SU-DHL-6 (cell line): ENCODE measurements around the gene APOL6.

Experiments
- H2AFZ ChIP-seq: fragments of 200-600 bp; sonication (generic); 2 replicates; pipeline ENCODE4 v1.6.1; 2014; ENCODE audit warnings: low read depth, mild to moderate bottlenecking, moderate library complexity, mixed read lengths, antibody characterized with exemption, low read length; ENCODE audit not compliant: severe bottlenecking
- H3F3A ChIP-seq: fragments of 200-600 bp; shearing (Covaris generic); 2 replicates; pipeline ENCODE4 v1.6.0; 2016; ENCODE audit warnings: antibody characterized with exemption, mild to moderate bottlenecking; ENCODE audit not compliant: insufficient read depth
- H3K27ac ChIP-seq: fragments of 200-600 bp; sonication (generic); 2 replicates; pipeline ENCODE4 v1.5.1; 2016; ENCODE audit warnings: low read depth, mild to moderate bottlenecking, low read length, moderate library complexity, mixed read lengths
- H3K27me3 ChIP-seq: fragments of 200-600 bp; sonication (generic), shearing (Covaris generic); 2 replicates; pipeline ENCODE4 v1.6.0; 2014; ENCODE audit warnings: mild to moderate bottlenecking, low read length
- H3K36me3 ChIP-seq: fragments of 200-600 bp; sonication (generic); 2 replicates; pipeline ENCODE4 v1.6.1; 2014; ENCODE audit warnings: mild to moderate bottlenecking, low read length, mixed read lengths
- H3K4me2 ChIP-seq: fragments of 300-600, 200-600 bp; shearing (Covaris generic), sonication (generic); 2 replicates; pipeline ENCODE4 v1.6.0; 2014; ENCODE audit warnings: low read length, low read depth, mild to moderate bottlenecking; ENCODE audit not compliant: poor library complexity, severe bottlenecking
- H3K4me3 ChIP-seq: fragments of 200-600 bp; sonication (generic); 2 replicates; pipeline ENCODE4 v1.5.1; 2014; ENCODE audit warnings: antibody characterized with exemption, low read length, mild to moderate bottlenecking, mixed read lengths; ENCODE audit not compliant: insufficient read depth, poor library complexity, severe bottlenecking
- H3K79me2 ChIP-seq: fragments of 200-600 bp; sonication (generic); 2 replicates; pipeline ENCODE4 v1.6.1; 2014; ENCODE audit warnings: mild to moderate bottlenecking, low read length, moderate library complexity; ENCODE audit not compliant: insufficient read depth
- H3K9ac ChIP-seq: fragments of 200-600 bp; sonication (generic); 2 replicates; pipeline ENCODE4 v1.7.0; 2014; ENCODE audit warnings: mild to moderate bottlenecking, low read length
- H3K9me2 ChIP-seq: fragments of 200-600 bp; sonication (generic); replicated peaks from 2 replicates; pipeline ENCODE4 v1.6.1; 2014; ENCODE audit warnings: low read length; ENCODE audit not compliant: insufficient read depth
- H3K9me3 ChIP-seq: fragments of 200-600 bp; sonication (generic); 2 replicates; pipeline ENCODE4 v1.6.1; 2014; ENCODE audit warnings: low read length, mixed read lengths; ENCODE audit not compliant: insufficient read depth
- H4K20me1 ChIP-seq: fragments of 200-600 bp; sonication (generic); 2 replicates; pipeline ENCODE4 v1.6.1; 2014; ENCODE audit warnings: low read depth, mild to moderate bottlenecking, antibody characterized with exemption, low read length, moderate library complexity, mixed read lengths
- EZH2phosphoT487 ChIP-seq: fragments of 200-600 bp; sonication (generic), shearing (Covaris generic); conservative IDR thresholded peaks from 2 replicates; pipeline ENCODE4 v1.6.1; 2018; ENCODE audit warnings: mild to moderate bottlenecking, antibody characterized with exemption, low read length, moderate library complexity, mixed read lengths
- TF ChIP-seq, protein P1 (sequence below): fragments of 200-600 bp; sonication (generic); IDR thresholded peaks from one replicate; pipeline ENCODE4 v1.5.1; 2017; ENCODE audit warnings: antibody characterized with exemption, mild to moderate bottlenecking, low read length, moderate library complexity; ENCODE audit not compliant: insufficient read depth, poor library complexity, severe bottlenecking

APOL6 gene

DNA sequence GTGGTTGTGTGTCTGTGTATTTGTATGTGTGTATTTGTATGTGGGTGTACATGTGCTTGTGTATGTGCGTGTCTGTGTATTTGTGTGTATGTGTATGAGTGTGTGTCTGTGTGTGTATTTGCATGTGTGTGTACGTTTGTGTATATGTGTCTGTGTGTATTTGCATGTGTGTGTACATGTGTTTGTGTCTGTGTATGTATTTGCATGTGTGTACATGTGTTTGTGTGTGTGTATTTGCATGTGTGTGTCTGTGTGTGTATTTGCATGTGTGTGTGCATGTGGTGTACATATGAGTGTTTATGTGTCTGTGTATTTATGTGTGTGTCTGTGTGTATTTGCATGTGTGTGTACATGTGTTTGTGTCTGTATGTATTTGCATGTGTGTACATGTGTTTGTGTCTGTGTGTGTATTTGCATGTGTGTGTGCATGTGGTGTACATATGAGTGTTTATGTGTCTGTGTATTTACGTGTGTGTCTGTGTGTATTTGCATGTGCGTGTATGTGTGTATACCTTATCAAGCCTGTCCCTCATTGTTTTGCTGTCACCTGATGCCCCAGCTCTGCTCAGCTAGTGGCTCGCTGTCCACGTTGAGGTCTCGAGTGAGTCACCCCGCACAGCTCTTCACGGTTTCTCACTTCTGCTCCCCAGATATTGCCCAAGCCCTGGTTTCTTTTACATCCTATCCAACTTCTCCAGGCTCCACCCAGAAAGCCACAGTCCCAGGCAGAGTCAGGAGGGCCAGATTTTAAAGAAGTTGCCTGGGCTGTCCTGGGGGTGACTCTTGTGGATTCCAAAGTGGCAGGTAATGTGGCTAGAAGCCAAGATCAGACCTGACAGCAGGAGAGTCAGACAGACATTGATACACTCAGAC is 46.3 kb upstream of the APOL6 start:
- no peak overlapping the region for H3K27ac ChIP-seq
- no peaks in the 10 kb centered on the region for H4K20me1 ChIP-seq
- H3F3A ChIP-seq = no peaks in the 10 kb centered on the region
- no peaks in the 10 kb centered on the region for H3K36me3 ChIP-seq
- H3K9me3 ChIP-seq = no peaks in the 10 kb centered on the region
- TF ChIP-seq EZH2phosphoT487 = no peak
- H3K79me2 ChIP-seq = no peaks in the 10 kb centered on the region
- no peak overlapping the region for H3K4me2 ChIP-seq
- H3K27me3 ChIP-seq = no peaks in the 10 kb centered on the region
- H2AFZ ChIP-seq = no peak overlapping the region
- no peak overlapping the region for H3K4me3 ChIP-seq
- no peak overlapping the region for H3K9ac ChIP-seq
- no peaks in the 10 kb centered on the region for H3K9me2 ChIP-seq

DNA sequence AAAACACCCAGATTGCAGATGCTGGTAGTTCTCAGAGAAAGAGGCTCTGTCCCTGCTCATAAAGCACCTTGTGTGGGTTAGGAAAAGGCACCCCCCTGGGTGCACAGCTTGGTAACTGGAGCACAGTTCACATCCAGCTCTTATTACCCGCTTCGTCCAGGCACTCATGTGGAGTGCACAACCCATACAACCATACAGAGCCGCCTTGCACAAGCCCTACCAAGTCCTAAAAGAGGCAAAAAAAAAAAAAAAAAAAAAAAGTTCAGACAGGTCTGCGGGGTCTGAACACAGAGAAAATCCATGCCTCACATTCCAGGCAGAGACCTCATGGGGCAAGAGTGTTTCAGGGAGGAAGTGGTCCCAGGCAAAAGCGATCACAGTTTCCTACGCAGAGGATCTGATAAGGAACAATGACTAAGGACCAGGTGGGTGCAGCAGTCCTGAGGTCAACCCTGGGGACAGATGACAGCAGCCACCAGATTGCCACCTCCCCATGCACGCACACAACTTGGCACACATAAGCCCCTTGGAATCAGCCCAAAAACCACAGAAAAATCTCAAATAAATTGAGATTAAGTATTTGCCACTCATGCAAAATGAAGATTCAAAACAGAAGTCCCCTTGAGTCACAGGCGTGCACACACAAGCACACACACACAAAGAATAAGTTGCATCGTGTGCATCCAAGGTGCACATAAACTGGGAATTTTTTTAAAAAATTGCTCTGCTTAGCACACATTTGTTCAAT is 43.5 kb upstream of the APOL6 start:
- H3K9me3 ChIP-seq = no peaks in the 10 kb centered on the region
- H3K27ac ChIP-seq = no peak overlapping the region
- H3K9me2 ChIP-seq = no peaks in the 10 kb centered on the region
- H3F3A ChIP-seq = no peaks in the 10 kb centered on the region
- no peak overlapping the region for H3K4me2 ChIP-seq
- H3K4me3 ChIP-seq = no peak overlapping the region
- no peaks in the 10 kb centered on the region for H3K27me3 ChIP-seq
- no peak overlapping the region for H2AFZ ChIP-seq
- H3K9ac ChIP-seq = no peak overlapping the region
- no peaks in the 10 kb centered on the region for H3K79me2 ChIP-seq
- no peak for TF ChIP-seq EZH2phosphoT487
- TF ChIP-seq, protein P1, sequence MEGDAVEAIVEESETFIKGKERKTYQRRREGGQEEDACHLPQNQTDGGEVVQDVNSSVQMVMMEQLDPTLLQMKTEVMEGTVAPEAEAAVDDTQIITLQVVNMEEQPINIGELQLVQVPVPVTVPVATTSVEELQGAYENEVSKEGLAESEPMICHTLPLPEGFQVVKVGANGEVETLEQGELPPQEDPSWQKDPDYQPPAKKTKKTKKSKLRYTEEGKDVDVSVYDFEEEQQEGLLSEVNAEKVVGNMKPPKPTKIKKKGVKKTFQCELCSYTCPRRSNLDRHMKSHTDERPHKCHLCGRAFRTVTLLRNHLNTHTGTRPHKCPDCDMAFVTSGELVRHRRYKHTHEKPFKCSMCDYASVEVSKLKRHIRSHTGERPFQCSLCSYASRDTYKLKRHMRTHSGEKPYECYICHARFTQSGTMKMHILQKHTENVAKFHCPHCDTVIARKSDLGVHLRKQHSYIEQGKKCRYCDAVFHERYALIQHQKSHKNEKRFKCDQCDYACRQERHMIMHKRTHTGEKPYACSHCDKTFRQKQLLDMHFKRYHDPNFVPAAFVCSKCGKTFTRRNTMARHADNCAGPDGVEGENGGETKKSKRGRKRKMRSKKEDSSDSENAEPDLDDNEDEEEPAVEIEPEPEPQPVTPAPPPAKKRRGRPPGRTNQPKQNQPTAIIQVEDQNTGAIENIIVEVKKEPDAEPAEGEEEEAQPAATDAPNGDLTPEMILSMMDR = no peak
- no peaks in the 10 kb centered on the region for H4K20me1 ChIP-seq
- H3K36me3 ChIP-seq = no peaks in the 10 kb centered on the region

DNA sequence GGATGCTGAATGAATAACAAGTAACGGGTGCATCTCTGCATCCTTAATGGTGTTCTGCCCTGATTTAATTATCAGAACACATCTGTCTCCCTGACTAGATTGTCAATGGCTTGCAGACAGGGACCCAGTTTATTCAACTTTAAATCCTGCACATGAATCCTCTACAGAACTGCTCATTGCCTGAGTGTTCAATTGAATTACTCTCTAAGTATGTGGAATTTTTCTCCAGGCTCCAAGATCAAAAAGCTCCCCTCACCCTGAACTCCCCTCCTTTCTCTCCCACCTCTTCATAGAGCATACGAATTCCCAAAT is 42.9 kb upstream of the APOL6 start:
- H3F3A ChIP-seq = no peaks in the 10 kb centered on the region
- no peaks in the 10 kb centered on the region for H4K20me1 ChIP-seq
- H3K9ac ChIP-seq = no peak overlapping the region
- no peak overlapping the region for H3K4me2 ChIP-seq
- no peaks in the 10 kb centered on the region for H3K79me2 ChIP-seq
- H3K36me3 ChIP-seq = no peaks in the 10 kb centered on the region
- H3K27me3 ChIP-seq = no peaks in the 10 kb centered on the region
- H3K27ac ChIP-seq = no peak overlapping the region
- TF ChIP-seq, protein P1 = no peak
- TF ChIP-seq EZH2phosphoT487 = no peak
- no peak overlapping the region for H3K4me3 ChIP-seq
- no peaks in the 10 kb centered on the region for H3K9me3 ChIP-seq
- H2AFZ ChIP-seq = no peak overlapping the region
- H3K9me2 ChIP-seq = no peaks in the 10 kb centered on the region
